NCI-H748 treated with DMSO at 0.1 percent for 48 hours (cell line): ENCODE measurements around the gene TMEM242.
A peak's percentile ranks its signal among the peaks of the same experiment; 100 is the strongest.
"Not testable (repeated sequence)": the region's sequence is repeated elsewhere in the genome, so short reads cannot be mapped to it uniquely, and the experiment has no call there.

Experiments used
- DNase-seq: peaks from one replicate; lab custom pipeline; 2025; lab: John Stamatoyannopoulos, UW

The TMEM242 gene

DNA sequence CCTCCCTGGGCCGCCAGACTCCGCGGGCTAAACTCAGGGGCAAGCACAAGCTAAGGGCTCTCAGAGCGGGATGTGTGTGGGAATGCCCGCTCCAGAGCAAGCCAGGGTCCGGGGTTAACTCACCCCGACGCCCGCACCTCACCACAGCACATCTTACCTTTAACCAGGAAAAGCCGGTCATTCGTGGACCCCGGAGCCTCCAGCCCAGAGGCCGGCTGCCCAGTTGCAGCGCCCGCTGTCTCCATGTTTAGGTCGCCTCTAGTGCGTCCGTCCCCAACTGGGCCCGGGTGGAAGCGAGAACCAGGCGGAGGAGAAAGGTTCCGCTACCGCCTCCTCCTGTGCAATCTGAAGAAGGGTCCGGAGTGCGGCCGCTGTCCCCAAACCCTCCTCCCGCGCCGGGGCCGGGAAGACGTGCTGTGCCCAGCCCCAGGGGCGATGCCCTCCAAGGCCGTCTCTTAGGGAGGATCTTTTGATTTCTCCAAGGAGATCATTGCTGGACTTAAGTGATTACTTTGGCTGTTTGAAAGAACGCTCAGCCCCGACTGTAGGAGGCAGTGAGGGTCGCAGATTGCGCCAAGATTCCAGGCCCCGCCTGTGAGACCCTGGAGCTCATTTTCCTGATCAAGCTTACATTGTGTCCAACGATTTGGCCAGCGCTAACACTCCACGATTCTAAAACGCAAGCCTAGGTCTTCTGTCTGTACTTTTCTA is at the start of gene TMEM242:
Gene TMEM242, minus strand, starts transcription at position 265 of the 711 bp plus-strand sequence. Its CDS starts 20 bp downstream, at position 245.
- no peak for DNase-seq

DNA sequence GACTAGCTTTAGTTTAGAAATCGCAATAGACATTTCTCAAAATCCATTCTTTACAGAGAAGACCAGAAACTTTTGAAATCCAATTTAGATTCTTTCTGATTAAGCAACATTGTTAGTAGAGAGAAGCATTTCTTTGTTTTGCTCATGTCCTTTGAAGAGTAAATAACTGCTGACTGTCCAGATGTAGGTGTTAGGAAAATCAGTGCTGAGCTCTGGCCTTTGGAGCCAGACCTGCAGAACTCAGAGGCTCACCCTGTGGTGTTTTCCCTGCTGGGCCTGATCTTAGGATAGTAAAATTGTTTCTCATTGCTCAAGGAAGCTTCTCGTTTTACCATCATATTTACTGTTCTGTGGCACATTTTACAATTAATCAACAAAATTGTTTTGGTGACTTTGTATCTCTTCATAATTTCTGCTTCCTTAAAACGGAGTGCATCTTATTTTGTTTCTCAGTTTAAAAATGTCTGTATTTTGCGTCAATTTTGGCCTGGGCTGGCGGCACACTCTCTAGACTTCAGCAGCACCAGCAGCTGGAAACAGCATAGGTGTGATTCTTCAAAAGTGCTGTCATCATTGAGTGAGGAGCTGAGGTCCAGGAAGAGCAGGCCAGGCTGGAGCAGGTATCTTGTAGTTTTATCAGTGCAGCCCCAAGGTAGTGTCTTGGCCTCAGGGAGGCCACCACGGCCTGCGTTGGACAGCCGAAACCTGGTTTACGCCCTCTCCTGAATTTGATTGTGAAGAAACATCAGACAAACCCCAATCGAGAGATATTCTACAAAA is 49.4 kb upstream of the TMEM242 start:
- no peak for DNase-seq

DNA sequence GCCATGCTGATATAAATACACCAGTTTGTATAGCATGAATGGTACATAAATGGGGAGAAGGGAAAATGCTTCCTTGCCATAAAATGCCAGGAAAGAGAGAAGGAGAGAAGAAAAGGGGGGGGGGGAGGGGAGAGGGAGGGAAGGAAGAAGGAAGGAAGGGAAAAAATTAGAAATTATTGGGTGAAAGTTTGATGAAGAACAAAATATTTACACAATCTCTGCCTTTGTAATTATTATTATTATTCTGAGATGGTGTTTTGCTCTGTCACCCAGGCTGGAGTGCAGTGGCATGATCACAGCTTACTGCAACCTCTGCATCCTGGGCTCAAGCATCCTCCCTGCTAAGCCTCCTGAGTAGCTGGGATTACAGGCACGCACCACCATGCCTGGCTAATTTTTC is 47.4 kb upstream of the TMEM242 start:
- no peak for DNase-seq

DNA sequence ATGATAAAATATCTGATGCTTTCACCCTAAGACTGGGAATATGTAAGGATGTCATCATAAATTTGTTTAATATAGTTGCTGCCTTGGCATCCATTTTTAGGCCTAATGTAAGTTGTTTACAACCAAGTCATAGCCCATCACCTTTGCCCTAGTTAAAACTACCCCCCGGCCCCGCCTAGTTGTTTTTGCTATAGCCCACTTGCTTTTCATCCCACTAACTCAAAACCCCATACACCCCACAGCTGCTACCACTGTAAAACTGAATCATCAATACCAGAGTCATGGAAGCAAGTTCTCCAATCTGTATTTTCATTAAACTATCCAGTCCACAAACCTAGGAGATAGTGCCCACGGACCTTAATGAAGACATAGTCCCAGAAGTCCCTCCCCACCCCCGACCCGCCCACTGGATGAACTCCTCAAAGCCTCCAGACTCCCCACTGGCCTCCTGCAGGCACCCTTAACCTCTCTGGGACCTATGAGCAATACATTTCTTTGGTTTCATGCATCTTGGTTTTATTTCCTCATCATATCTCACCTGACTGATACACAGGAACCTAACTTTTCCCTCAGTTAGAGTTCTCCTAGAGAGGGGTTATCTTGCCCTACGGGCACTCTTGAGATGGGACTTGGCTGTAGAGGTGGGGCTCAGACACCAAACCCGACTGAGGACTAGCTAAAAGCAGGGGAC is 45.2 kb upstream of the TMEM242 start:
- DNase-seq = no peak

DNA sequence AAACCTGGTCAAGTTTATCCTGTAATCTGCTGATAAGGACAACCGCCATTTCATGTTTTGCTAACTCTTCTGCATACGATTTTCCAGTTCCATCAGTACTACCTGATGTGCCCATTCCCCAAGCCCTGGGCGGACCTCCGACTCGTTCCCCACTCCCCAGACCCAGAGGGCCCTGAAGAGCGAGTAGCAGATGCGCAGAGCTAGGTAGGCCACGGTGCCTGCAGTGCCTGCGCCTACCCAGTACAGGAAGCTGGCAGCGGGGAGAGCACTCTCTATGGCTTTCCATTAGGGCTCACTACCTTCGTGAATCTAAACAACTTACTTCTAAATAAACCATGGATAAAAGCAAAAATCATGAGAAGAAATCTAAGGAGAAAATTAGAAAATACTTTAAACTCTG is 43.3 kb upstream of the TMEM242 start:
- DNase-seq = no peak

DNA sequence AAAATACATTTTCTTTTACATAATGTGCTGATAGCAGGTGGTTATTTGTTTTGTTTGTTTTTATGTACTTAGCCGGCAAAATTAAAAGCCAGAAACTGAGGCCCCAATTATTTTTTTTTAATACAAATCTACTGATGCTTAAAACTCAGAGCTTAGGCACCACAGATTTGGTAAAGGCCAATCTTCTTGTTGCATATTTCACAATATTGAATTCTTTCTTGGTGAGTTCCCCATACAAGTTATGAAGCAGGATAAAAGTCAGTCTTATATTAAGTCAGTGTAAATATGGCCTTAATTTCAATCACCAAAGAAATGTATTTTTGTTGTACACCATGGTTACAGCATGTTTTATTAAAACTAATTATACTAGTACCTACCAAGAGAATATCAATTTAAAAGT is 41.4 kb upstream of the TMEM242 start:
- DNase-seq = no peak

DNA sequence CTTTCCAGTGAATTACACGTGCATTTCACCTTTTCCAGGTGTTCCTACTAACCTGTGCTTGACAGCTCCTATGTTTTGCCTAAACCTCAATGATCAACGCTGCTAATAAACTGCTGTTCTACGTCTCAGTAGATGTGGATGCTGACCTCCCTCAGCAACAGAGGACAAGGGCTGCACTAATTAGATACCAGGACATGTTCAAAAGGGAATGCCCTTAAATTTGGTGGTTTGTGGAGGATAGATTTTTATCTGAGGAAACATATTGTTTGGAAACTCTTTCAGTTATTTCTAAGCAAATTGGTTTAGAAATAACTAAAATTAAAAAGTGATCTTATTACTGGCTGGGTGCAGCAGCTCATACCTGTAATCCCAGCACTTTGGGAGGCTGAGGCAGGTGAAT is 38.6 kb upstream of the TMEM242 start:
- DNase-seq = no peak

DNA sequence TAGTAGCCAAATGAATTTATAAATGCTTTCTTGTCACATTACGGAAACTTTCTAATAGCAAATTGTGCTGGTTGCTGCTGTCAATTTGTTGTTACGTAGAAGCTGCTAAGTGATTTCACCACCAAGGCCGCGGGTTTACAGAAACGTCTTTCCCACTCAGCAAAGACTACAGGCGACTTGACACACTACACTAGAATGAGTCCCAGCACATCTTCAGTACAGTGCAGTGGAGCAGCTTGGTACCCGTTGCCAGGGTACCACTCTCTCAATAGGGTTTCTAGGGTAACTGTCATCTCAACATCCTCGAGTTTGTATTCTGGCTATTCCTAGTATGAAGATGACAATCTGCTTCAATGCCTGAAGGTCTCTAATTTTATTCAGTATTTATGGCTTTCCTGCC is 35.0 kb upstream of the TMEM242 start:
- DNase-seq = no peak

DNA sequence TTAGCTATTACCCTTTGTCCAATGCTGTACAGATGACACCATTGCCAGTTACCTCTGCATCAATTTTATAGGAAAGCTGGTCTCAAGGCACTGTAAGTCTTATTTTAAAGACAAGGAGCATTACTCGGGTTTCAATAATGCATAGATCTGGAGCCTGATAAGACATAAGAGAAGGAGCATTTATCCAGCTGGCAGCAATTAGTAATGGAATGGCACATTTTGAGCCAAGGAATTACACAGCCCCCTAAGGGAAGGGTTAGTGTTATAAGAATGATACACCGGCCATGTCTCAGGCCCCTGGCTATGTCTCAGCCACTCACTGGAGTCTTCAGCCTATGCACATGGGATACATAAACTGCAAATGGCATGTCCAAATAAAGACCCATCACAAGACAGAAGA is 23.1 kb upstream of the TMEM242 start:
- DNase-seq = no peak

DNA sequence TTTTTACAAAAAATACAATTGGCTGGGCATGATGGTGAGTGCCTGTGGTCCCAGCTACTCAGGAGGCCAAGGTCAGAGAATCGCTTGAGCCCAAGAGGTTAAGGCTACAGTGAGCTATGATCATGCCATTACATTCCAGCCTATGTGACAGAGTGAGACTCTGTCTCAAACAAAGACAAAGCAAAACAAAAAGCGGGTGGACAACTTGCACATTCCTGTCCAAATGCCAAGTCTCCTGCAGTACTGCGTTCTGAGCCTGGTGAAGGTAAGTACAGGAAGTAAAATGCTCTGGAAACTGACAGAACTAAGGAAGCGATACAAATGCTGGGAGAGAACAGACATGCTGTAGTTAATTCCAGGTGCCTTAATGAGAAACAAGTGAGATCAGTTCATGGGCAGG is 20.4 kb upstream of the TMEM242 start:
- no peak for DNase-seq

DNA sequence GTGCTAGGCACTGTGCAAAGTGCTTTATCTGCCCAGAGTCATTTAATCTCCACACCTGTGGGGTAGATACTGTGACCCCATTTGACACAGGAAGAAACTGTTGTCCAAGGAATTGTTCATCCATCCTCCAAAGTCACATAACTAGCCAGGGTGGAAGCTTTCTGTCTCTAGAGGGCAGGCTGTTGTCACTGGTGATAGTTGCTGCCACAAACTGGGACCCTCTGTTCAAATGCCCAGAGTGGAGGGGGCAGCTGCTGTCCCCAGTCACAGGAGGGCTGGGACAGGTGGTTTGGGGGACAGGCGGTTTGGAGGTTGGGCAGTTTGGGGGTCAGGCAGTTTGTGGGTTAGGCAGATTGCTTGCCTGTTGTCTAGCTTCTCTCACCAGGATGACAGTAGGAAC is 16.1 kb upstream of the TMEM242 start:
- DNase-seq = no peak

DNA sequence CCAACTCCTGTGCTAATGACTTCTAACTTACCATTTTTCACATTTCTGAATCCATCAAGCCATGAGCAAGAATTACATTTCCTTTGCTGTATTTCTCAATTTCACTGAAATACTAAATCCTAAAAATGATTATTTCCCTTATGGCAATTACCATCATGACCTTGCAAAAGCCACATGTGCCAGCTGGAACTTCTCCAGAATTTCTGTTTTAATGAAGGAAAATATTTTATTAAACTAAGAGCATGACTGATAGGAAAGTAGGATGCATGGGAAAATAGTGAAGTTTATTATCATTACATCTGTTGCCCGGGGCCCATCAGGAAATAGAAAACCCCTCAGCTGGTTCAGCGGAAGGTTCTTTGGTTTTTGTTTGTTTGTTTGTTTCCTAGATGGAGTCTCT is 14.4 kb upstream of the TMEM242 start:
- no peak for DNase-seq

DNA sequence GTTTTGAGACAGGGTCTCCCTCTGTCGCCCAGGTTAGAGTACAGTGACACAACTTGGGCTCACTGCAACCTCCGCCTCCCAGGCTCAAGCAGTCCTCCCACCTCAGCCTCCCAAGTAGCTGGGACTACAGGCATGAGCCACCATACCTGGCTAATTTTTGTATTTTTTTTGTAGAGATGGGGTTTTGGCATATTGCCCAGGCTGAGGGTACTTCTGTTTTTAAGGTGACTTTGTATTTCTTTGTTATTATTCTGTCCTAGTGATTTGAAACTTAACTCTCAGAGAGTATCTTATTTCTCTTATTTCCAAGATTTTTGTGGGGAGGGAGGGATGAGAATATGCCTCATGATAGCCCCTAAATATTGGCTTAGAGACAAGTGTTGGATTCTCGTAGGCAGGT is 14.0 kb upstream of the TMEM242 start:
- not testable (repeated sequence) for DNase-seq

DNA sequence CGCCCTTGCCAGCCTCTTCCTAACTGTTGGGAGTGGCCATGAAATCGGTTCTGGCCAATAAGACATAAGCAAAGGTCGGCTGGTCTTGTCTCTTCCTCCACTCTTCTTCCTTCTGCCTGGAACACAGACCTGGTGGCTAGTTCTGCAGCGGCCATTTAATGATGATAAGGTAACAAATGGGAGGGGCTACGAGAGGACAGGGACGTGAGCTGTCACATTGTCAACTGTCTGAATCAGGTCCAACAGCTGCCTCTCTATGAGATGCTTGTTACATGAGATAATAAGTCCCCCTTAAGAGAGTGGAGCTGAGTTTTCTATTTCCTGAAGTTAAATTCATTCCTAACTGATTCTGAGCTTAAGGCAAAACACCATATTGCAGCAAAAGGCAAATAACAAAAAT is 12.5 kb upstream of the TMEM242 start:
- peak; percentile 22 for DNase-seq

DNA sequence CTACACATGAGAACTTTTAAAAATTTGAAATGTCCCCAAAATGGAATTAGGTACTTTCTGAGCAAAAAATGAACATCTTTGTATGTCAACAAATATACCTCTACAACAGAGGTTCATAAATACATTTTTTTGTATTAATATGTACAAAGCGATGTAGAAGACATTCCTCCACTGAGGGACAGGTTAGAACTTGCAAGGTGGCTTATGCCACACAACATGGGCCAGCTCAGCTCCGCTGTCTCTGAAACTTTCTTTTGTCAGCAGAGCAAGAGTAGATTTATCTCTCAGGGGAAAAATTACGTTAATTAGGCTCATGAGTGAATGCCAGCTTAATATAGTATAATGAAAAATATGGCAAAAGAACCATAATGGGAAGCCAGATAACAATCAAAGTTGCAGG is 10.6 kb upstream of the TMEM242 start:
- DNase-seq = no peak

DNA sequence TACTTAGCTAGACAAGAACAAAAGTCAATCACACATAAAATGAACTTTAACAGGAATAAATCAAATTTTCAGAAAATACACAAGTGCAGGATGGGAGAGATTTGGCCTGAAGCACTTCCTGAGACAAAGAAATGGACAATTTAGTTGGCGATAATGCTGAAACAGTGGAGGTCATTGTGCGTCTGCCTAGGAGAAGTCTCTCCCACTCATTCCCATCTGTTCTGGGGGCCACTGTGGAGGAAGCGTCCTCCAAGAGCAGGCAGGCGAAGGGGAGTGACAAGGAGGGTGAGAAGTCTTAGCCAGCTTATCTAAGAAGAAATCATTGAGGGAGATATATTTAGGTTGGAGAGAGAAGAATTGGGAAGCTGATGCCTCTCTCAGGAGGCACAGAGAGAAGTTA is 10.2 kb upstream of the TMEM242 start:
- no peak for DNase-seq

DNA sequence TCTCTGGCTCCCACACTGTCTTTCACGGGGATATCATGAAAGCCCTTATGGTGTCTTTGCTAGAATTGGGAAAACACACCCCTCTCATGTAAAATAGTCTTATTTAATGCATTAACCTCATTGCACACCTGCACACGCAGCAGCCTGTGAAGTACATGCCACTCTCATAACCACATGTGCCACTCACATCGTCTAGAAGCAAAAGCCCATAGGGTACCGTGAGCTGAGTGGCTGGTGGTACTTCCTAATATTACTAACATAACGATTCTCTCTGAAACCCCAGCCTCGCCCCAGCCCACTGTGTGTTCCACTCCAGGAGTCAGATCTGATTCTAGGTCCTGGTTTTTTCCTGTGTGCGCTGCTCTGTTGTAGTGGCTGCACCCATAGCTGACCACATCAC is 9.5 kb upstream of the TMEM242 start:
- no peak for DNase-seq

DNA sequence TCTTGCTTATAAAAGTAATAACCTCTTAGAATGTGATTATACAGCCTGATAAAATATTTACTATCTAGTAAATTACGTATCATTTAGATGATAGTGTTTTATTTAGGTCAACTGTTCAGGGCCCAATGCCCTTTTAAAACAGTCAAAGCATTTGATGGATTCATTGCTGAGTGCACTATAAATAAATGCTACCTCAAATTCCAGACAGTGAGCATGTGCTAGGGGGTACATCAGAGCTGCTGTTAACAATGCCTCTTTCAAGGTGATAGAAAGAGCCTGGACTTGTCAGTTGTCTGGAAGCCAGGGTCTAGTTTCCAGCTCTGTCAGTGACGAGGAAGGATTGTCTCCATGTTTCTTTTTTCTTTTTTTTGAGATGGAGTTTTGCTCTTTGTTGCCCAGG is 7.5 kb upstream of the TMEM242 start:
- DNase-seq = no peak

DNA sequence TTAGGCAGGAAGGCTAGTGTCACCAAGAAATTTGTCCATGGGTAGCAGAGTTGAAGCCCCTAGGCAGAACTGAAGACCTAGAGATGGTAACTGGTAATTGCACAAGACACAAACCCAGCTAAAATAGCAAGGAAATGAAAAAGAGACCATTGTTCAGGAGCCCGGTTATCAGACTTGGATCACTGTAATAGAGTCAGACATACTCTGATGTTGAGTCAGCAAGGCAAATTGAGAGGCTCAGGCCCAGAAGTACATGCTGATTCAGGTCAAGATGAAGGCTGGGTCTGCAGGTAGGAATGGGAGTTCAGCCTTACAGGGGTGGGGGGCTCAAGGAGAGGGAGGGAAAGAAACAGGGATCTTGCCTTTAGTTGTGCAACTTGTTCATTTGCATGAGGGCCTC is 6.5 kb upstream of the TMEM242 start:
- no peak for DNase-seq

DNA sequence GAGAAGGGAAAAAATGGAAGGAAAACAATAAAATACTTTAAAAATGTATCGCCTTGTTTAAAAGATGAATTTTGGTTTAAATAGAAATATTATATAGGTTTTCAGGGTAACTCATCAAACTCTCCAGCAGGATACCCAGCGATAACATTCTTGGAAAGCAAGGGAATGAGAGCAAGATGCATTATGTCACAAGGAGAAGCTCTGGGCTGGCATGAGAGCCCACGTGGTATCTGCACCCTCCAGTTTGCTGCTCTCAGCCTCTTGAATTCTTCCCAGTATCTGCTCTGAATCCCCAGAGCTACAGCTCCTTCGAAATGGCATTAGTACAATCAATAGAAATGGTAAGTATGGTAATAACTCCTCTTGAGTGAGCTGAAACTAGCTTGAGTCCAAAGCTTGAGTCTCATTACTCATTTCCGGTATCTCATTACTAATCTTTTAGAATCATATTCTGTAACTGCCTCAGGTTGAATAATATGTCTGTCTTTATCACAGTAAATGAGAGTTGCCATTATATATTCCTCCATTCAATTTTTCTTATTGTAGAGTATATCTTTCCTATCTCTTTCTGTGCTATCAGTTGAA is 4.9 kb upstream of the TMEM242 start:
- DNase-seq = no peak

DNA sequence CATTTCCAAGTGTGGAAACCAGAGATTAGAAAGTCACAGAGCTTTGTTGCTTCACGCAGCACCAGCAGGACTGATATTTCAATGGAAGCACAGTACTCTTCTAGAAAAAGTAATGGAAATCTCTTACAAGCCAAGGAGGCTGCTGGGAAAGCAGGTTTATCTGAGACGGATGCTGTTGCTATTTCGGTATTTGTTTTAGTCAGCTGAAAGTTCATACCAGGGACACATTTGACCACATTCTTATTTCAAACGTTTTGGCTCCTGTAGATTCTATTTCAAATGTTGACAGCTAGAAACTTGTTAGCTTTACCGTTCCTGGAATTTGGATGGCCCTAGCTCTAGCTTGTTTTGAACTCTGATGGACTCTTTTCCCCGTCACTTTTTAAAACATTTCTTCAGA is 3.7 kb upstream of the TMEM242 start:
- no peak for DNase-seq

DNA sequence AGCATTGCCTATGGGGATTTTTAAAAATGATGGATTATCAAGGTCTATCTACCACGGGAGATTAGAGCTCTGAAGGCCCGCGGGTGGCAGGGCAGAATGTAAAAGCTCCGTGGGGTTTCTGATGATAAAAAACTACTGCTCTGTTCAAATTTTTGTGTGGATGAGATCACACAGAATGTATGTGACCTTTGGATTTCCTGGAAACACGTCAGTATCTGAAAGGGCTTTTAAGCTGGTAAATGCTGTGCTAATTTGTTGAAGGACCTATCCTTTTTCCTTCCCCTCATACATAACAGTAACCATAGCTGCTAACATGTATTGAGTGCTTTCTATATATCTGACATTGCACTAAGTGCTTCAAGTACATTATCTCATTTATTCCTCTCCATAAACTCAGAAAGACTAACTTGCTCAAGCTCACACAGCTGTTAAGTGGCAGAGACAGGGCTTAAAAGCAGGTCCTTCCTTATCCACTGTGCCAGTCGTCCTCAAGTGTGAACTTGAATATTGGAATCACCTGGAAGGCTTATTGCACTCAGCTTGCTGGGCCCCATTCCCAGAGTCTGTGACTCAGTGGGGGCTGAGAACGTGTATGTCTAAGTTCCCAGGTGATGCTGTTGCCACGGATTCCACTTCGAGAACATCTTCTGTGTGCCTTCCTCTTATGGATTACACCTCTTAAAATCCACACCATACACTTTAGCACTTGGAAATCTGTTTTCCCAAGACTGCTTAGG is 1.9 kb upstream of the TMEM242 start:
- no peak for DNase-seq
